HG03378 (cell line): Measurements from ENCODE around the gene ZNF670.
"Not testable (repeated sequence)": the region's sequence is repeated elsewhere in the genome, so short reads cannot be mapped to it uniquely, and the experiment has no call there.

Experiments used
- ATAC-seq: cut with Tn5 transposase; IDR thresholded peaks from one replicate; pipeline ENCODE4 v1.9.1; 2021; ENCODE audit warnings: mild to moderate bottlenecking, moderate library complexity; ENCODE audit not compliant: unreplicated experiment

The ZNF670 gene

GRCh38 chr1:247047702-247048101 lies 30.9 kb downstream of the ZNF670 start:
- no peak for ATAC-seq

DNA sequence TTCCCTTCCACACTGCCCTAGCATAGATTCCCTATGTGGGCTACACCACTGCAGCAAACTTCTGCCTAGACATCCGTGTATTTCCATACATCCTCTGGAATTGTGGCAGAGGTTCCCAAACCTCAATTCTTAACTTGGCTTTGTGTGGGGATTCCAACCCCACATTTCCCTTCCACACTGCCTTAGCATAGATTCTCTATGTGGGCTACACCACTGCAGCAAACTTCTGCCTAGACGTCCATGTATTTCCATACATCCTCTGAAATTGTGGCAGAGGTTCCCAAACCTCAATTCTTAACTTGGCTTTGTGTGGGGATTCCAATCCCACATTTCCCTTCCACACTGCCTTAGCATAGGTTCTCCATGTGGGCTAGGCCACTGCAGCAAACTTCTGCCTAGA lies 31.4 kb downstream of the ZNF670 start:
- ATAC-seq: no peak

GRCh38 chr1:247043406-247043805 lies 35.2 kb downstream of the ZNF670 start:
- ATAC-seq: no peak

- no peak for ATAC-seq
Measured at GRCh38 chr1:247037511-247038320, 40.9 kb downstream of the ZNF670 start.

DNA sequence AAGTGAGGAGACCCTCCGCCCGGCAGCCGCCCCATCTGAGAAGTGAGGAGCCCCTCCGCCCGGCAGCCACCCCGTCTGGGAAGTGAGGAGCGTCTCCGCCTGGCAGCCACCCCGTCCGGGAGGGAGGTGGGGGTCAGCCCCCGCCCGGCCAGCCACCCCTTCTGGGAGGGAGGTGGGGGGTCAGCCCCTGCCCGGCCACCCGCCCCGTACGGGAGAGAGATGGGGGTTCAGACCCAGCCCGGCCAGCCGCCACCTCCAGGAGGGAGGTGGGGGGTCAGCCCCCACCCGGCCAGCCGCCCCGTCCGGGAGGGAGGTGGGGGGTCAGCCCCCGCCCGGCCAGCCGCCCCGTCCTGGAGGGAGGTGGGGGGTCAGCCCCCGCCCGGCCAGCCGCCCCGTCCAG lies 46.3 kb downstream of the ZNF670 start:
- not testable (repeated sequence) for ATAC-seq
